HCT116 (cell line): ENCODE results near the gene ATAD2B. TPM values are rescaled to one million over a fixed set of nuclear protein-coding genes. Genes with fewer than 3 reads are reported as not detected.

Experiments
- ATAC-seq: fragments of 200-7000 bp; cut with Tn5 transposase; 2 replicates; pipeline ENCODE4 v1.9.1; 2020; ENCODE audit warnings: mild to moderate bottlenecking, moderate library complexity
- BruUV-seq: library from RNA; stranded (reverse); fragments of 400-500 nt; replicated peaks from 2 replicates; lab custom pipeline; 2021; lab: Mats Ljungman, UMichigan
- CTCF ChIA-PET: fragments of 300-600 bp; sonication (Branson Sonifier 250); formaldehyde crosslinking; loops from one replicate; lab custom pipeline; 2021; ENCODE audit warnings: antibody characterized with exemption; lab: Charles Lee
- POLR2A ChIA-PET: fragments of 300-600, 350-600 bp; sonication (Branson Sonifier 250); formaldehyde crosslinking; loops from one replicate; lab custom pipeline; 2021; ENCODE audit warnings: antibody characterized with exemption; lab: Charles Lee
- RAD21 ChIA-PET, 2 experiments: fragments of 300-600 bp; sonication (Branson Sonifier 250); formaldehyde crosslinking; loops; one replicate each; lab custom pipeline; 2023; ENCODE audit warnings: low total read pairs in 2 of 2; ENCODE audit not compliant: uncharacterized antibody in 2 of 2, unreplicated experiment in 2 of 2, low non-redundant PET in 1 of 2; lab: Charles Lee
- DNase-seq: peaks from one replicate; pipeline ENCODE4 v3.0.0-alpha.2; 2010; ENCODE audit warnings: low read depth, low spot score
- H2AFZ ChIP-seq: fragments of 200-600 bp; shearing (Covaris generic), sonication (generic); 2 replicates; pipeline ENCODE4 v1.6.1; 2017; ENCODE audit warnings: low read depth, mixed run types, mixed read lengths, antibody characterized with exemption, low read length; ENCODE audit not compliant: poor library complexity, severe bottlenecking
- H3K27ac ChIP-seq: 2 replicates; pipeline ENCODE4 v1.5.1; 2012; ENCODE audit warnings: low read depth, low read length
- H3K27me3 ChIP-seq: fragments of 200-600 bp; sonication (generic); 2 replicates; pipeline ENCODE4 v1.6.1; 2016; ENCODE audit warnings: mixed run types, low read length, mixed read lengths; ENCODE audit not compliant: insufficient read depth
- H3K36me3 ChIP-seq, 2 experiments: fragments of 200-500 bp in 1 of 2; fragments of 200-600 bp in 1 of 2; sonication (Bioruptor generic) in 1 of 2; sonication (generic) in 1 of 2; 2 replicates each; pipeline versions ENCODE4 v1.5.1 to v1.6.1; 2014 to 2016; ENCODE audit warnings: low read length in 2 of 2, inconsistent platforms in 1 of 2, mixed read lengths in 1 of 2, mixed run types in 1 of 2; ENCODE audit not compliant: insufficient read depth in 2 of 2, control insufficient read depth in 1 of 2
- H3K4me1 ChIP-seq, 2 experiments: fragments of 200-600 bp in 1 of 2; sonication (generic) in 1 of 2; 2 replicates each; pipeline versions ENCODE4 v1.5.1 to v1.6.1; 2012 to 2017; ENCODE audit warnings: low read length in 2 of 2, inconsistent platforms in 1 of 2, mild to moderate bottlenecking in 1 of 2, mixed read lengths in 1 of 2, mixed run types in 1 of 2, moderate library complexity in 1 of 2; ENCODE audit not compliant: insufficient read depth in 2 of 2, control insufficient read depth in 1 of 2
- H3K4me2 ChIP-seq: fragments of 200-600 bp; sonication (generic); 2 replicates; pipeline ENCODE4 v1.6.1; 2017; ENCODE audit warnings: mixed run types, low read length, mixed read lengths
- H3K4me3 ChIP-seq, 2 experiments: fragments of 200-600 bp in 1 of 2; sonication (generic) in 1 of 2; replicated peaks in 1 of 2; 2 replicates each; pipeline ENCODE4 v1.5.1; 2011 to 2016; ENCODE audit warnings: low read length in 2 of 2, control low read depth in 1 of 2, low read depth in 1 of 2, mild to moderate bottlenecking in 1 of 2, mixed read lengths in 1 of 2, mixed run types in 1 of 2
- H3K79me2 ChIP-seq: fragments of 200-600 bp; sonication (generic); 2 replicates; pipeline ENCODE4 v1.6.1; 2017; ENCODE audit warnings: mild to moderate bottlenecking, mixed run types, low read length, moderate library complexity, mixed read lengths; ENCODE audit not compliant: insufficient read depth
- H3K9ac ChIP-seq: fragments of 200-600 bp; sonication (generic); 2 replicates; pipeline ENCODE4 v1.6.1; 2016; ENCODE audit warnings: low read length, mixed read lengths
- H3K9me2 ChIP-seq: fragments of 200-600 bp; sonication (generic), shearing (Covaris generic); 2 replicates; pipeline ENCODE4 v1.6.1; 2017; ENCODE audit warnings: mixed run types, mild to moderate bottlenecking, moderate library complexity; ENCODE audit not compliant: insufficient read depth
- H3K9me3 ChIP-seq, 2 experiments: fragments of 200-500 bp in 1 of 2; fragments of 200-600 bp in 1 of 2; sonication (Bioruptor generic) in 1 of 2; sonication (generic) in 1 of 2; 2 replicates each; pipeline ENCODE4 v1.6.1; 2014 to 2017; ENCODE audit warnings: low read length in 2 of 2, mixed read lengths in 2 of 2, inconsistent platforms in 1 of 2, low read depth in 1 of 2, mild to moderate bottlenecking in 1 of 2, mixed run types in 1 of 2, moderate library complexity in 1 of 2; ENCODE audit not compliant: control insufficient read depth in 1 of 2, insufficient read depth in 1 of 2
- H4K20me1 ChIP-seq: fragments of 200-600 bp; sonication (generic), shearing (Covaris generic); 2 replicates; pipeline ENCODE4 v1.6.1; 2017; ENCODE audit warnings: mixed run types, mild to moderate bottlenecking, moderate library complexity; ENCODE audit not compliant: insufficient read depth
- CBX3 ChIP-seq: IDR thresholded peaks from 2 replicates; pipeline ENCODE4 v1.6.1; 2012; ENCODE audit warnings: low read depth
- CEBPB ChIP-seq: IDR thresholded peaks from 2 replicates; pipeline ENCODE4 v1.6.1; 2012; ENCODE audit warnings: low read depth
- ELF1 ChIP-seq: IDR thresholded peaks from 2 replicates; pipeline ENCODE4 v1.6.1; 2012; ENCODE audit warnings: low read depth, borderline replicate concordance
- EZH2 ChIP-seq: fragments of 200-600 bp; sonication (generic); IDR thresholded peaks from 2 replicates; pipeline ENCODE4 v1.6.1; 2017; ENCODE audit warnings: antibody characterized with exemption, mixed run types
- EZH2phosphoT487 ChIP-seq: fragments of 200-600 bp; IDR thresholded peaks from 2 replicates; pipeline ENCODE4 v1.6.1; 2018; ENCODE audit warnings: antibody characterized with exemption, borderline replicate concordance
- FOSL1 ChIP-seq: IDR thresholded peaks from 2 replicates; pipeline ENCODE4 v1.6.1; 2012; ENCODE audit warnings: low read depth
- JUND ChIP-seq: IDR thresholded peaks from 2 replicates; pipeline ENCODE4 v1.6.1; 2012
- POLR2A ChIP-seq: IDR thresholded peaks from 2 replicates; pipeline ENCODE4 v1.7.0; 2011; ENCODE audit warnings: borderline replicate concordance; ENCODE audit not compliant: insufficient read depth, insufficient read length; ENCODE audit errors: extremely low read depth
- POLR2AphosphoS5 ChIP-seq: IDR thresholded peaks from 2 replicates; pipeline ENCODE4 v1.6.1; 2011; ENCODE audit warnings: mild to moderate bottlenecking, low read depth, low read length, moderate library complexity
- RAD21 ChIP-seq: IDR thresholded peaks from 2 replicates; pipeline ENCODE4 v1.6.1; 2012; ENCODE audit warnings: low read depth, mild to moderate bottlenecking
- SIN3A ChIP-seq: IDR thresholded peaks from 2 replicates; pipeline ENCODE4 v1.6.1; 2012; ENCODE audit warnings: low read depth
- SP1 ChIP-seq: IDR thresholded peaks from 2 replicates; pipeline ENCODE4 v1.6.1; 2012; ENCODE audit warnings: low read depth
- SRF ChIP-seq: IDR thresholded peaks from 2 replicates; pipeline ENCODE4 v1.6.1; 2012; ENCODE audit warnings: low read depth
- TCF7L2 ChIP-seq: IDR thresholded peaks from 2 replicates; pipeline ENCODE4 v1.7.0; 2011; ENCODE audit warnings: borderline replicate concordance, inconsistent platforms; ENCODE audit not compliant: insufficient read depth, insufficient read length; ENCODE audit errors: extremely low read depth
- YY1 ChIP-seq: IDR thresholded peaks from 2 replicates; pipeline ENCODE4 v1.6.1; 2011; ENCODE audit warnings: low read length, low read depth, moderate library complexity, mild to moderate bottlenecking; ENCODE audit not compliant: insufficient replicate concordance; ENCODE audit errors: extremely low read depth
- ZFX ChIP-seq: fragments of 450-650 bp; IDR thresholded peaks from 2 replicates; pipeline ENCODE4 v1.6.1; 2017
- ZNF274 ChIP-seq: fragments of 200-500 bp; sonication (Bioruptor generic); IDR thresholded peaks from 2 replicates; pipeline ENCODE4 v1.6.1; 2014; ENCODE audit warnings: mild to moderate bottlenecking, low read depth, low read length, inconsistent platforms
- intact Hi-C: fragments of 100-400 bp; cut with micrococcal nuclease; formaldehyde crosslinking; loops from 2 replicates; pipeline ENCODE4 v1.10.0; 2022
- total RNA-seq: library from RNA; stranded (reverse); gene quantifications from one replicate; pipeline ENCODE4 v1.2.1, GENCODE V29; 2021; ENCODE audit not compliant: unreplicated experiment
- TF ChIP-seq, protein P1 (sequence below), 3 experiments: fragments of 200-600 bp in 1 of 3; sonication (generic) in 1 of 3; IDR thresholded peaks in 2 of 3; conservative IDR thresholded peaks in 1 of 3; 2 replicates each; pipeline ENCODE4 v1.5.1; 2012 to 2017; ENCODE audit warnings: low read depth in 2 of 3, low read length in 2 of 3, antibody characterized with exemption in 1 of 3, borderline replicate concordance in 1 of 3, control low read depth in 1 of 3, mild to moderate bottlenecking in 1 of 3, mixed read lengths in 1 of 3, mixed run types in 1 of 3, moderate library complexity in 1 of 3; ENCODE audit not compliant: insufficient read depth in 1 of 3
- TF ChIP-seq, protein P2 (sequence below): IDR thresholded peaks from 2 replicates; pipeline ENCODE4 v1.6.1; 2012

The ATAD2B gene
- total RNA-seq, 1 experiment from 2014 or later, result 9.6 TPM

DNA sequence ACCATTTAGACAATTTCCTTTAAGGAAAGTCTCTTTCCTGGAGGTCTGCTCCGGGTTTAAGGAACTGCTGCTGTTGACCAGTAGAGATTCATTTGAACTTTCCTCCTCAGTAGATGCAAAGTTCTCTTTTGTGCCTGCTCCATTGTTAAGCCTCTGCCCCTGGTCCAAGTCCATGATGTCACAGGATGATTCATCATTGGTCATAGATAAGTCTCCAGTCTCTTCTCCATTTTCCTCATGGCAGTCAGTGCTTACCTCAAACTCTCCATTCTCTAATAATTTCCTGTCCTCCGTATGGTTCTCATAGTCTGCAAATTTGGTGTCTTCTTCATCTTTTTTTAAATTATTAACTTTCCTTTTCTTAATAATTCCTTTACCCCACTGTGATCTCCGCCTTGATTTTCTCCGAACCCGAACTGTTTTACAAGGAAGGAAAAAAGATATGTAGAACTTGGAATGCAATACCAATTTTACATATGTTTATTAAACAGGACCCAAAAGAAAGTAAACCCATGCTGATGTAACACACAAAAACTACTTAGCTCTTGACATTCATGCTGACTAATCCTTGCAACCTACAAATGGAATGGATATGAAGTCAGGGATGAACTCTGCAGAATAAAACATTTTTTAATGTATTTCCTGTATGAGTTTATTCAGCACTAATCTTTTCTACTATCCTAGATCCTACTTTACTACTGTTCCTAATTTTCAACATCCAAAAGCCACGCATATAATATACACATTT is 169.1 kb downstream of the ATAD2B start (continued):
- TF ChIP-seq EZH2phosphoT487 (no peak), CEBPB (0 out of 2 replicates have a peak, but pooled peaks have one; percentile 3), ELF1 (no peak), SIN3A (no peak)

DNA sequence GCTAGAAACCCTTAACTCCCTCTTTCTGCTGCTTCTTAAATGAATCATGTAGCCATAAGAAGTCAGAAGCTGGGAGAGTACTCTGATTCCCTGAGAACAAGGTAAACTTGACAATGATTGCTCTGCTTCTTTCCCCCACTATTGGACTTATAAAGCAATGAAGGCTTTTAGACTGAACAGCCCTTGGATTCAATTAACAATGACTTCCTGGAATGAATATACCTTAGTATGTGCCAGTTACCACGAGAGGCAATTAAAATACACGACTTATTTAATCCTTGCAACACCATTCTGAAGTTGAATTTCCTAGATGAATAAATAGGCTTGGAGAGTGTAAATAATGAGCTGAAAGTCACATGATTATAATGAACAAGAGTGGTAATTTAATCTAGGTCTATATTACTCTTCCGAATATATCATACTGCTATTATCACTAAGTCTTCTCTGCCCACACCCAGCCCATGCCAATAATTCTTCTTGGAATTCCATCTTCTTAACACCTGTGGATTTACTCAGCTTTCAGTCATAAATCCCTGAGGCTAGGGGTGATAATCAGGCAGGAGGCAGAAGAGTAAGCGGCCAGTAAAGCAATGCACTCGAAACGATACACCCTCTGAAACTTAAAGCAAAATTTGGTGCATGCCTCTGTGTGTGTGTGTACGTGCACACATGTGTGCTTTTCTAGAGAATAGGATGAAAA is 170.2 kb downstream of the ATAD2B start:
- no peaks in the 10 kb centered on the region for H3K9me3 ChIP-seq
- no TSS peak for BruUV-seq
- H3K4me1 ChIP-seq, result peaks cover 0 to 10% of the 10 kb centered on the region in 2 experiments; a peak in 2 of 4 replicates
- no peaks in the 10 kb centered on the region for H3K36me3 ChIP-seq
- no peaks in the 10 kb centered on the region for H3K27me3 ChIP-seq
- ChIA-PET POLR2A (no interaction called here), RAD21 (no interaction called here), CTCF (no interaction called here)
- no peak overlapping the region for H3K4me2 ChIP-seq
- no peak overlapping the region for H3K27ac ChIP-seq
- H3K79me2 ChIP-seq, result no peaks in the 10 kb centered on the region
- H4K20me1 ChIP-seq, result no peaks in the 10 kb centered on the region
- no peak overlapping the region for H3K4me3 ChIP-seq
- no peaks in the 10 kb centered on the region for H3K9me2 ChIP-seq
- H2AFZ ChIP-seq, result no peak overlapping the region
- no peak overlapping the region for H3K9ac ChIP-seq
- DNase-seq (no peak), ATAC-seq (no peak)
- intact Hi-C loops, result loop anchor here (5.0 kb wide), 1 partner anchor 389 kb away; no protein-coding TSS in a partner anchor
- TF ChIP-seq FOSL1, result no peak
- no peak for TF ChIP-seq JUND
- TF ChIP-seq TCF7L2, result no peak
- TF ChIP-seq SIN3A, result no peak
- no peak for TF ChIP-seq RAD21
- no peak for TF ChIP-seq ELF1
- TF ChIP-seq ZFX, result no peak
- no peak for TF ChIP-seq CBX3
- no peak for TF ChIP-seq ZNF274
- no peak for TF ChIP-seq SRF
- TF ChIP-seq YY1, result no peak
- TF ChIP-seq, protein P1, sequence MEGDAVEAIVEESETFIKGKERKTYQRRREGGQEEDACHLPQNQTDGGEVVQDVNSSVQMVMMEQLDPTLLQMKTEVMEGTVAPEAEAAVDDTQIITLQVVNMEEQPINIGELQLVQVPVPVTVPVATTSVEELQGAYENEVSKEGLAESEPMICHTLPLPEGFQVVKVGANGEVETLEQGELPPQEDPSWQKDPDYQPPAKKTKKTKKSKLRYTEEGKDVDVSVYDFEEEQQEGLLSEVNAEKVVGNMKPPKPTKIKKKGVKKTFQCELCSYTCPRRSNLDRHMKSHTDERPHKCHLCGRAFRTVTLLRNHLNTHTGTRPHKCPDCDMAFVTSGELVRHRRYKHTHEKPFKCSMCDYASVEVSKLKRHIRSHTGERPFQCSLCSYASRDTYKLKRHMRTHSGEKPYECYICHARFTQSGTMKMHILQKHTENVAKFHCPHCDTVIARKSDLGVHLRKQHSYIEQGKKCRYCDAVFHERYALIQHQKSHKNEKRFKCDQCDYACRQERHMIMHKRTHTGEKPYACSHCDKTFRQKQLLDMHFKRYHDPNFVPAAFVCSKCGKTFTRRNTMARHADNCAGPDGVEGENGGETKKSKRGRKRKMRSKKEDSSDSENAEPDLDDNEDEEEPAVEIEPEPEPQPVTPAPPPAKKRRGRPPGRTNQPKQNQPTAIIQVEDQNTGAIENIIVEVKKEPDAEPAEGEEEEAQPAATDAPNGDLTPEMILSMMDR (IDR thresholded peaks at IDR 0.05 in 2 of 3, conservative IDR thresholded peaks at IDR 0.05 in 1 of 3; ENCODE audit: borderline replicate concordance in 1 of 3, insufficient read depth in 1 of 3, low read depth in 2 of 3, low read length in 2 of 3), result no peak
- TF ChIP-seq SP1, result no peak
- no peak for TF ChIP-seq POLR2AphosphoS5
- TF ChIP-seq POLR2A, result no peak
- TF ChIP-seq, protein P2, sequence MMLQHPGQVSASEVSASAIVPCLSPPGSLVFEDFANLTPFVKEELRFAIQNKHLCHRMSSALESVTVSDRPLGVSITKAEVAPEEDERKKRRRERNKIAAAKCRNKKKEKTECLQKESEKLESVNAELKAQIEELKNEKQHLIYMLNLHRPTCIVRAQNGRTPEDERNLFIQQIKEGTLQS, result no peak
- no peak for TF ChIP-seq EZH2
